Parathyroid adenoma (tissue), 2 donors: ENCODE results near the gene TSPAN7.

Source experiments
- H2AFZ ChIP-seq: fragments of 300-600 bp; sonication (generic); one replicate; pipeline ENCODE4 v1.7.0; 2017; ENCODE audit warnings: antibody characterized with exemption, mild to moderate bottlenecking
- H3K27ac ChIP-seq: fragments of 300-600 bp; sonication (generic); one replicate; pipeline ENCODE4 v1.7.0; 2017
- H3K27me3 ChIP-seq: fragments of 300-600 bp; sonication (generic); one replicate; pipeline ENCODE4 v1.7.0; 2017; ENCODE audit warnings: low read length; ENCODE audit not compliant: control insufficient read depth, insufficient read depth
- H3K36me3 ChIP-seq: fragments of 300-600 bp; sonication (generic); one replicate; pipeline ENCODE4 v1.7.0; 2017; ENCODE audit warnings: low read length; ENCODE audit not compliant: control insufficient read depth, insufficient read depth
- H3K4me1 ChIP-seq: fragments of 300-600 bp; sonication (generic); one replicate; pipeline ENCODE4 v1.7.0; 2017; ENCODE audit warnings: control low read depth
- H3K4me2 ChIP-seq: fragments of 300-600 bp; sonication (generic); one replicate; pipeline ENCODE4 v1.7.0; 2017; ENCODE audit warnings: low read length
- H3K4me3 ChIP-seq: fragments of 300-600 bp; sonication (generic); one replicate; pipeline ENCODE4 v1.7.0; 2017; ENCODE audit warnings: low read depth, low read length
- H3K79me2 ChIP-seq: fragments of 300-600 bp; sonication (generic); one replicate; pipeline ENCODE4 v1.7.0; 2017; ENCODE audit warnings: control low read depth
- H3K9ac ChIP-seq: fragments of 300-600 bp; sonication (generic); one replicate; pipeline ENCODE4 v1.7.0; 2017; ENCODE audit warnings: mild to moderate bottlenecking
- H3K9me3 ChIP-seq: fragments of 300-600 bp; sonication (generic); one replicate; pipeline ENCODE4 v1.7.0; 2017; ENCODE audit warnings: low read length; ENCODE audit not compliant: control insufficient read depth
- TF ChIP-seq, protein P1 (sequence below): fragments of 300-600 bp; sonication (generic); IDR thresholded peaks from one replicate; pipeline ENCODE4 v1.7.0; 2017; ENCODE audit warnings: antibody characterized with exemption, mild to moderate bottlenecking
- donor health status: primary hyperparathyroidism.

Gene TSPAN7

DNA sequence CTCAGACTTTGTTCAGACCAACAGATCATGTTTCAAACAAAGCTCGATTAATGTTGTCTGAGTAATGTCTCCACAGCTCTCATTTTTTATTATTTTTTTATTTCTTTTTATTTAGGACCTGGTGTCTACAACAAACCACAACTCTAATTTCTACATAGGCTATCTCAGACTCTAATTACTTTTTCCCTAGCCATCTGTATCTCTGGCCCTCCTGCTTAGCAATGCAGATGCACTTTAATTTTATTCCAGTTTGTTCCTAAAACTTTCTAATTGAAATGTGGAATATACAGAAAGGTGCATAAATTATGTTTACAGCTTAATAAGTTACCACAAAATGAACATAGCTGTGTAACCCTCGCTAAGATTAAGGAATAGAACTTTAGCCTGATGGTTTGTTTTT lies 120.8 kb downstream of the TSPAN7 start:
- no peak overlapping the region for H3K4me2 ChIP-seq
- no peaks in the 10 kb centered on the region for H3K36me3 ChIP-seq
- no peak overlapping the region for H3K27ac ChIP-seq
- H2AFZ ChIP-seq, result no peak overlapping the region
- H3K4me3 ChIP-seq, result no peak overlapping the region
- no peaks in the 10 kb centered on the region for H3K27me3 ChIP-seq
- no peaks in the 10 kb centered on the region for H3K9me3 ChIP-seq
- H3K9ac ChIP-seq, result no peak overlapping the region
- H3K4me1 ChIP-seq, result peaks cover 2% of the 10 kb centered on the region
- TF ChIP-seq, protein P1, sequence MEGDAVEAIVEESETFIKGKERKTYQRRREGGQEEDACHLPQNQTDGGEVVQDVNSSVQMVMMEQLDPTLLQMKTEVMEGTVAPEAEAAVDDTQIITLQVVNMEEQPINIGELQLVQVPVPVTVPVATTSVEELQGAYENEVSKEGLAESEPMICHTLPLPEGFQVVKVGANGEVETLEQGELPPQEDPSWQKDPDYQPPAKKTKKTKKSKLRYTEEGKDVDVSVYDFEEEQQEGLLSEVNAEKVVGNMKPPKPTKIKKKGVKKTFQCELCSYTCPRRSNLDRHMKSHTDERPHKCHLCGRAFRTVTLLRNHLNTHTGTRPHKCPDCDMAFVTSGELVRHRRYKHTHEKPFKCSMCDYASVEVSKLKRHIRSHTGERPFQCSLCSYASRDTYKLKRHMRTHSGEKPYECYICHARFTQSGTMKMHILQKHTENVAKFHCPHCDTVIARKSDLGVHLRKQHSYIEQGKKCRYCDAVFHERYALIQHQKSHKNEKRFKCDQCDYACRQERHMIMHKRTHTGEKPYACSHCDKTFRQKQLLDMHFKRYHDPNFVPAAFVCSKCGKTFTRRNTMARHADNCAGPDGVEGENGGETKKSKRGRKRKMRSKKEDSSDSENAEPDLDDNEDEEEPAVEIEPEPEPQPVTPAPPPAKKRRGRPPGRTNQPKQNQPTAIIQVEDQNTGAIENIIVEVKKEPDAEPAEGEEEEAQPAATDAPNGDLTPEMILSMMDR, result no peak
- H3K79me2 ChIP-seq, result no peaks in the 10 kb centered on the region

DNA sequence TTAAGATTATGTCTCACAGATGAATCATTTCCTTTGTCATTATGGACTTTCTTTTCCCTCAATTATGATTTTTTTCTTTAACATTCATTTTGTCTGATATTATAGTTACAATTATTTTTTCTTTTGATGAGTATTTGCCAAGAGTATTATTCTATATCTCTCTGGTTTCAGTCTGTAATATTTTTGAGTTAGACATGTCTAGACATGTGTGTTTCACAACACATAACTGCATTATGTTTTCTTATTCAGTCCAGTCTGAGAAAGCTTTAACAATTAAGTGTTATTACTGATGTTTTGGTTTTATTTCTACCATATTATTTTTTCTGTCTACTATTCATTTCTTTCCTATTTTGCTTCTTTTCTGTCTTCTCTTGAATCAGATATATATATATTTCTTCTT lies 131.6 kb downstream of the TSPAN7 start:
- no peaks in the 10 kb centered on the region for H3K9me3 ChIP-seq
- H3K27me3 ChIP-seq, result no peaks in the 10 kb centered on the region

DNA sequence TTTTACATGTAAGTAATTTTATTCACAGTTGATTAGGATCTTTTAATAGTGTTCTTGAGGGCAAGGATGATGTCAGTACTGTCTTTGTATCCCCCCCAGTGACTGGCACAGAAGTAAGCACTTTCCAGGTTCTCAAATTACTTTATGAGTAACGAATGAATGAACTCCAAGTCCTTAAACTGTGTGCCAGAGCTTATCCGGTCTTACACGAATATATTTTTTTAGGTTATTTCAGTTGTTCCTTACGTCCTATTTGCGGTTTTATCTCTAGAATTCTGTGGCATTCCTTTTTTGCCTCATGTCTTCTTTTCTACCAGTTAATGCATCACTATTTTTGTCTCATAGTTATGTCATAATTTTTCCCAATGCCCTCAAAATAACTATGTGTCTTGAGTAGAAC lies 133.1 kb downstream of the TSPAN7 start:
- Histone ChIP-seq H3K36me3 (no peaks in the 10 kb centered on the region), H3K9me3 (no peaks in the 10 kb centered on the region), H2AFZ (no peak overlapping the region)

More for the DNA sequence above, 131.6 kb downstream of the TSPAN7 start:
- Histone ChIP-seq H3K79me2 (no peaks in the 10 kb centered on the region), H2AFZ (no peak overlapping the region), H3K27ac (no peak overlapping the region), H3K9ac (no peak overlapping the region), H3K4me2 (no peak overlapping the region), H3K4me1 (no peaks in the 10 kb centered on the region), H3K36me3 (no peaks in the 10 kb centered on the region), H3K4me3 (no peak overlapping the region)
- TF ChIP-seq, protein P1, result no peak

DNA sequence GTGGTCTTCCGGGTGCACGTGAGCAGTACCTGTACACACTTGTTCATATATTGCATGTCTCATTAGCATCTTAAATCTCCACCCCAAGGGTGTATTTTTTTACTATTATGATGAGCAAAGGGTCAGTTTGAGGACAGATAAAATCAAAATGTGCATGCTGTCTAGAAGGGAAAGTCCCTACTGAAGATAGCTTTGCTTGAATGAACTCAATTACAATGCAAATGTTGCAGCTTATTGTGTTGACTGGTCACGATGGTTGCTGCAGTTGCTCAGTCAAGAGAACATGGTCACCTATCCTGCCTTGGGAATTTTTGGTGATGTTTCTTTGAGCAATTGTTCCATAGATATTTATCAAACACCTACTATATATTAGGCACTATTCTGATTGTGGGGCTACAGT lies 136.1 kb downstream of the TSPAN7 start:
- Histone ChIP-seq H3K4me2 (no peak overlapping the region), H3K27me3 (no peaks in the 10 kb centered on the region), H3K79me2 (no peaks in the 10 kb centered on the region), H2AFZ (no peak overlapping the region), H3K27ac (no peak overlapping the region), H3K36me3 (no peaks in the 10 kb centered on the region), H3K9ac (no peak overlapping the region), H3K4me1 (no peaks in the 10 kb centered on the region), H3K9me3 (no peaks in the 10 kb centered on the region), H3K4me3 (no peak overlapping the region)
- TF ChIP-seq, protein P1, result no peak

More for the DNA sequence above, 133.1 kb downstream of the TSPAN7 start:
- Histone ChIP-seq H3K4me2 (no peak overlapping the region), H3K9ac (no peak overlapping the region), H3K27me3 (no peaks in the 10 kb centered on the region), H3K4me3 (no peak overlapping the region), H3K27ac (no peak overlapping the region), H3K4me1 (no peaks in the 10 kb centered on the region), H3K79me2 (no peaks in the 10 kb centered on the region)
- TF ChIP-seq, protein P1, result no peak

DNA sequence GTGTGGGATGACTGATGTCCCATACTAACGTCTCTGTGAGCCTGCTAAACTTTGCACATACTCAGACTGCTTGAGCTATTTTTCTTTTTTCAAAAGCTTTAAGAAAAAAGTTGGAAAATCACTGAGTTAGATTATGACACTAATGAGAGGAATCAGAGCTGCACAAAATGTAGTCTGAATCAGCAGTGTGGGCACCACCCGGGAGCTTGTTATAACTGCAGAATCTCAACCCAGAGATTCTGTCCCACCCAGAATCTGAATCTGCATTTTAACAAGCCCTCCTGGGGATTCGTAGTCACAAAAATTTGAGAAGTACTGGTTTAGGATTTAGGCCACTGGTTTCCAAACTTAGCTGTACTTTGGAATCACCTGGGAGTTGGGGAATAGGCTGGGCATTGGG lies 137.8 kb downstream of the TSPAN7 start:
- H3K4me1 ChIP-seq, result no peaks in the 10 kb centered on the region
- no peaks in the 10 kb centered on the region for H3K79me2 ChIP-seq
- no peak overlapping the region for H3K27ac ChIP-seq
- peak overlapping the region; percentile 43 for H3K4me2 ChIP-seq
- no peaks in the 10 kb centered on the region for H3K9me3 ChIP-seq
- no peak overlapping the region for H3K9ac ChIP-seq
- H3K27me3 ChIP-seq, result no peaks in the 10 kb centered on the region
- H3K36me3 ChIP-seq, result no peaks in the 10 kb centered on the region
- no peak overlapping the region for H3K4me3 ChIP-seq
- peak overlapping the region; percentile 38 for H2AFZ ChIP-seq
- TF ChIP-seq, protein P1, result no peak
